ENCODE measurements around the gene MS4A7.

Gene MS4A7

DNA sequence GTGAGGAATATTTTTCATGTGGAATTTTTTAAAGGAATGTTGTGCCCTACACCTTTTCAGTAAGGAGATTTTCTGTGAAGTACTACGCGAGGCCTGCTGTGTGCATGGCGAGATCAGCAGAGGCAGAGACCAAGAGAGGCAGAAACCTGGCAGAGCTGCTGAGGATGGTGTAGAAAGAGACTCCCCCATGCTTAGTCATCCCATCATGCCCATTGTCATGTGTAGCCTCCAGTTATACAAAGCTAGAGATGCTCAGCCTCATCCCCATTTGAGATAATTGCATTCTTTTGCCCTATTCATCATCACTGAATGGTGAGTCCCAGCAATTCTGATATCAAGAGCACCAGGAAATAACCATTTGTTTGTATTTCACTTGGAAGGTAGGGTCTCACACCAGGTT, 3.0 kb upstream of the MS4A7 start:
- Histone ChIP-seq H3K9ac (ENCODE audit: low read length) (no peak overlapping the region), H3K9me3 (ENCODE audit: control insufficient read depth, low read length) (no peaks in the 10 kb centered on the region), H3K36me3 (ENCODE audit: control insufficient read depth, insufficient read depth, low read length) (no peaks in the 10 kb centered on the region), H3K4me3 (ENCODE audit: low read length) (no peak overlapping the region), H3K27me3 (ENCODE audit: control insufficient read depth, insufficient read depth, low read length) (no peaks in the 10 kb centered on the region), H3K4me1 (ENCODE audit: control insufficient read depth, insufficient read depth, low read length) (peaks cover 4% of the 10 kb centered on the region)

DNA sequence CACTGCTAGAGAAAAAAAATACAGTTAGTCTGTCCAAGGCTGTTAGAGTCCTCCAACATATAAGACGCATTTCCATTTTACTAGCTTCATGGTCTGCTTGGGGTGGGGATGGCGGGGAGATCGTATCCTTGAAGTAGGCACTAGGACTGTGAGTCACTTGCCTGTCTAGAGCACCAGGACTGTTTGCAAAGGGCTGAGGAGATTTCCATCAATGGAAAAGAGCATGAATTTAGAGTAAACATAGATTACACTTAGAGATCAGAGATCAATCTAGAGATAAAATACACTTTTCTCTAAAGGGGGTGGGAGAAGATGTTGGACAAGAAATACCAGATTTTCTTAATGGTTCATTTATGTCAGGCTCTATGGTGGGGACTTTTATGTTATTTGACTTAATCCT, 1.7 kb upstream of the MS4A7 start:
- Histone ChIP-seq H3K27me3 (ENCODE audit: control insufficient read depth, insufficient read depth, low read length) (no peaks in the 10 kb centered on the region), H3K4me3 (ENCODE audit: low read length) (no peak overlapping the region), H3K4me1 (ENCODE audit: control insufficient read depth, insufficient read depth, low read length) (no peaks in the 10 kb centered on the region), H3K9ac (ENCODE audit: low read length) (no peak overlapping the region), H3K9me3 (ENCODE audit: control insufficient read depth, low read length) (no peaks in the 10 kb centered on the region), H3K36me3 (ENCODE audit: control insufficient read depth, insufficient read depth, low read length) (no peaks in the 10 kb centered on the region)

DNA sequence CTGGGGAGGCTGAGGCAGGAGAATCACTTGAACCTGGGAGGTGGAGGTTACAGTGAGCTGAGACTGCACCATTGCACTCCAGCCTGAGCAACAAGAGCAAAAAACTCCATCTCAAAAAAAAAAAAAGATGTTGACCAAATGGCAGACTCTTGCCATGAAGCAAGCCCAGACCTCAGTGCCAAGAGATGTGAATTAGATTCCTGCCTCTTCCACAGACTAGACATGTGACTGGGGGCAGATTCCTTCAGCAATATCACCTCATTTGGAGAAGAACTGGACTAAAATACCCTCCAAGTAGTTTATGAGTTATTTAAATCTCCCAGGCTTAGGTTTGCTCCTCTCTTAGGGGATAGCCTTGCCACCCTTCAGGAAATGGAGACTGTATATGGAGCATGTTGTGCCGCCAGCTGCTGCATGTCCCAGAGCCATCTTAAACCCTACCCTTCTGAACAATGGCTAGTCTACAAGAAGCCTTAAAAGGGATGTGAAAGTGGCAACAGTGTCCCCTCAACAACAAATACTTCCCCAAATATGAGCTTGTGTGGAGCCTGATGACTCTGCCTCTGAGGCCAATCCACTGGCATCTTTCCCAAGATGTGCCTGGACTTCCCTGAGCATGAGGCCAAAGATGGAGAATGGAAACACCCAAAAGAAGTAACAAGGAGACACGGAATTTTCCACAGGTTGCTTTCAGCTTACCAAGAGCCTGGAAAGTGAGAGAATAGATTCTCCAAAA, 763 bp upstream of the MS4A7 start:
- Histone ChIP-seq H3K27me3 (ENCODE audit: control insufficient read depth, insufficient read depth, low read length) (no peaks in the 10 kb centered on the region), H3K4me1 (ENCODE audit: control insufficient read depth, insufficient read depth, low read length) (peaks cover 4% of the 10 kb centered on the region), H3K9me3 (ENCODE audit: control insufficient read depth, low read length) (no peaks in the 10 kb centered on the region), H3K9ac (ENCODE audit: low read length) (no peak overlapping the region), H3K4me3 (ENCODE audit: low read length) (no peak overlapping the region), H3K36me3 (ENCODE audit: control insufficient read depth, insufficient read depth, low read length) (no peaks in the 10 kb centered on the region)

DNA sequence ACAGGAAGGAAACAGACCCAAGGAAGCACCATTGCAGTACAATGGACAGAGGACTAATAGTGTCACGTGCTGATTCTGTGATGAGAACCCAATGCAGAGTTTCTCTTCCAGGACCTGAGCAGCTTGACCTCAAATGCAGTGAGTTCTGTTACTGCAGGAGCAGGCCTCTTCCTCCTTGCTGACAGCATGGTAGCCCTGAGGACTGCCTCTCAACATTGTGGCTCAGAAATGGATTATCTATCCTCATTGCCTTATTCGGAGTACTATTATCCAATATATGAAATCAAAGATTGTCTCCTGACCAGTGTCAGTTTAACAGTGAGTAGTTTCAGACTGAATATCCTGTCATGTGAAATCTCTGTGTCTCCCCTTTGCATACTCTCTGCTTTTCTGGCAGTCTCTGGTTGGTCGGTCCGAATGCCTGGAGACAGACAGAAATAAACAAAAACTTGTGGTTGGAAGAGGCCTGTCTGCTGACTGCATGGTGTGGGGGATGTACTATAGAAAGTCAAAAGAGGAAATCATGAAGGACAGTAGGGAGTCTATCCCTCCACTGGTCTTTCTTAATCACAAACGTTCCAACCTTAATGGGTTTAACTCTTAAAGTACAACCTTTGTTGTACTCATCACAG, 11.1 kb downstream of the MS4A7 start:
- H3K4me3 ChIP-seq (ENCODE audit: low read length) = no peak overlapping the region
- no peaks in the 10 kb centered on the region for H3K36me3 ChIP-seq (ENCODE audit: control insufficient read depth, insufficient read depth, low read length)

DNA sequence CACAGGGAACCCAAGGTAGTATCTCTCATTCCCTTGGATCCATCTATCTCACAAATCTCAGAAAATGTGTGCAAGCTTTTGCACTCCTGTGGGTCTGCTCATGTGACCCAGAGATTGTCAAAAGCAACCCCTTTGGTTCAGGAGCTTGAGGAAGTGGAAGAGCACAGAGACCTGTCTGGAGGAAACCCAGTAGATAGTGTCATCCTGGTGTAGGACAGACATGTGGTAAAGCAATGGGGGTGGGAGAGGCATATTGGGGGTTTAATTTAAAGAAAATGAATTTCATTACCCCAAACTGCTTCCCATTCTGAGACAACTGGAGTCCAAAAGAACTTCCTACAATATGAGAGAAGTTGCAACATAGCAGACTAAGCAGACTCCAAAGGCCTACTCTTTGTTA, 12.1 kb downstream of the MS4A7 start:
- no peak overlapping the region for H3K9ac ChIP-seq (ENCODE audit: low read length)
- no peaks in the 10 kb centered on the region for H3K27me3 ChIP-seq (ENCODE audit: control insufficient read depth, insufficient read depth, low read length)
- H3K36me3 ChIP-seq (ENCODE audit: control insufficient read depth, insufficient read depth, low read length) = no peaks in the 10 kb centered on the region
- H3K4me3 ChIP-seq (ENCODE audit: low read length) = no peak overlapping the region
- H3K9me3 ChIP-seq (ENCODE audit: control insufficient read depth, low read length) = no peaks in the 10 kb centered on the region
- no peaks in the 10 kb centered on the region for H3K4me1 ChIP-seq (ENCODE audit: control insufficient read depth, insufficient read depth, low read length)

More for the DNA sequence above, 11.1 kb downstream of the MS4A7 start:
- H3K4me1 ChIP-seq (ENCODE audit: control insufficient read depth, insufficient read depth, low read length) = no peaks in the 10 kb centered on the region
- no peaks in the 10 kb centered on the region for H3K27me3 ChIP-seq (ENCODE audit: control insufficient read depth, insufficient read depth, low read length)
- no peak overlapping the region for H3K9ac ChIP-seq (ENCODE audit: low read length)
- no peaks in the 10 kb centered on the region for H3K9me3 ChIP-seq (ENCODE audit: control insufficient read depth, low read length)

DNA sequence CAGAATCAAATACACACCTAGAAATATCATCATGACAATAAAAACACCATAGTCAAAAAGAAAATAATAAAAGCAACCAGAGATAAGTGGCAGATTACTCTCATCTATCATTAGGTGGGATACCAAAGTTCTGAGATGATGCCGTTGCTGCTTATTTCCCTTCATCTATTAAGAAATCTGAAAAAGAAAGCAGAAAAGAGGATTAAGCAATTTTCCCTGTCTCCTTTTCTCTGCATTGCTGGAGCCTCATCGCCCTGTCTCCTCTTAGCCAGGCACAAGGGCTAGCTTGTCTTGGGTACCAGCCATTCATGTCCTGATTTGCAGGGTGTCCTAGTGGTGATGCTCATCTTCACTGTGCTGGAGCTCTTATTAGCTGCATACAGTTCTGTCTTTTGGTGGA, 14.0 kb downstream of the MS4A7 start:
- no peak overlapping the region for H3K9ac ChIP-seq (ENCODE audit: low read length)

DNA sequence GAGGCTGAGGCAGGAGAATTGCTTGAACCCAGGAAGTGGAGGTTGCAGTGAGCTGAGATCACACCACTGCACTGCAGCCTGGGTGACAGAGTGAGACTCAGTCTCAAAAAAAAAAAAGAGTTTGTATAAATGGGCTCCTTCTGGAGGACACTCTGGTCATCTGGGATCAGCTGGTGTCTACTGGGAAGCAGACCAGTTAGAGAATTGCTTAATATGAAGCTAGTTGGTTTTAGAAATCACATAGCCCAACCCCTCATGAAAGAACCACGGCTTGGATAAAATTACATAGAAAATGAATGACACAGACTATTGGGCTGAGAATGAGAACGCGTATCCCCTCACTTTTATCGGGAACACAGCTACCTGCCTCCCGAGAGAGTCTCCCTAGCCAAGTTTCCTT, 14.7 kb downstream of the MS4A7 start:
- Histone ChIP-seq H3K4me1 (ENCODE audit: control insufficient read depth, insufficient read depth, low read length) (no peaks in the 10 kb centered on the region), H3K36me3 (ENCODE audit: control insufficient read depth, insufficient read depth, low read length) (no peaks in the 10 kb centered on the region), H3K4me3 (ENCODE audit: low read length) (no peak overlapping the region), H3K9me3 (ENCODE audit: control insufficient read depth, low read length) (no peaks in the 10 kb centered on the region), H3K27me3 (ENCODE audit: control insufficient read depth, insufficient read depth, low read length) (no peaks in the 10 kb centered on the region), H3K9ac (ENCODE audit: low read length) (no peak overlapping the region)

More for the DNA sequence above, 14.0 kb downstream of the MS4A7 start:
- H3K9me3 ChIP-seq (ENCODE audit: control insufficient read depth, low read length) = no peaks in the 10 kb centered on the region
- no peaks in the 10 kb centered on the region for H3K36me3 ChIP-seq (ENCODE audit: control insufficient read depth, insufficient read depth, low read length)
- H3K4me3 ChIP-seq (ENCODE audit: low read length) = no peak overlapping the region
- no peaks in the 10 kb centered on the region for H3K27me3 ChIP-seq (ENCODE audit: control insufficient read depth, insufficient read depth, low read length)
- no peaks in the 10 kb centered on the region for H3K4me1 ChIP-seq (ENCODE audit: control insufficient read depth, insufficient read depth, low read length)

DNA sequence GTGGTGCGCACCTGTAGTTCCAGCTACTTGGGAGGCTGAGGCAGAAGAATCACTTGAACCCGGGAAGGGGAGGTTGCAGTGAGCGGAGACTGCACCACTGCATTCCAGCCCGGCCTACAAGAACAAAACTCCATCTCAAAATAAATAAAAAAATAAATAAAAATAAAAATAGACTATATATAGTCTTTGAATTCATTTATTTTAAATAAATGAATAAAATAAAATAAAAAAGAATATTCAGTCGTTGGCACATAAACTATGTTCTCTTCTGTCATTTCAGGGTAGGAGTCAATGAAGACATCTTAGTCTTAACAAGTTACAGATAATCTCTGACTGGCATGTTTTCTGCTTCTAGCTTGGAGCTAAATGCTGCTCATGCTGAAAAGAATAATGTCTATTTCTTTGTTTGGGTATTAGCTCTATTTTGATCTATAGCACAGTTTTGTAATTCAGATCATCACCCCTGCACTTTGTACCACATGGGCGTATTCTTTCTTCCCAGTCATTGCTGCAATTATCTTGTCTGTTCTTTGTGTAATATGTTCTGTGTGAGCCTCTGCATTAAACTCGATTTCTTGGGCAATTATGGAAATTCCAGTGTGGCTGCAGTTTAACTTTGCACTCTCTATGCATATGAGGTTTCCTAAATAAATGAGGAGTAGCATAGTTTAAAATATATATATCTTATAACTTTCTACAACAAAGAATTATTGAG, 16.5 kb downstream of the MS4A7 start:
- Histone ChIP-seq H3K4me3 (ENCODE audit: low read length) (no peak overlapping the region), H3K27me3 (ENCODE audit: control insufficient read depth, insufficient read depth, low read length) (no peaks in the 10 kb centered on the region), H3K9ac (ENCODE audit: low read length) (no peak overlapping the region), H3K9me3 (ENCODE audit: control insufficient read depth, low read length) (no peaks in the 10 kb centered on the region), H3K36me3 (ENCODE audit: control insufficient read depth, insufficient read depth, low read length) (no peaks in the 10 kb centered on the region), H3K4me1 (ENCODE audit: control insufficient read depth, insufficient read depth, low read length) (no peaks in the 10 kb centered on the region)

DNA sequence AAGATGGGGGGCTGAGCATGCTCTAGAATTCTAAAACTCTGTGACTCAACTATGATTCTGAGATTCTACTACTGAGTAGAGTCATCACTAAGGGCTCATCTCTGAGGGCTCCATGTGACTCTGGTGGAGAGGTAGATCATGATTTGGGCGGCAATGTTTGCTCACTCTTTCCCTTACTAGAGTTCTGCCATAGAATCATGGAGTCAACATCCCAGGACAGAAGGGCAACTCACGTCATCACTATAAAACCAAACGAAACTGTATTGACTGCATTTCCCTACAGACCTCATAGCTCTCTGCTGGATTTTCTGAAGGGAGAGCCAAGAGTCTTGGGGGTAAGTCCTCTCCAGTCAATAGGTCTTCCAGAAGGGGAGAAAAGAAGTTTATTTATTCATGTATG, 18.1 kb downstream of the MS4A7 start, which contains the start of gene MS4A14:
TSS of gene MS4A14 (plus strand) at position 78 of the 400 bp plus-strand sequence. CDS start at position 198, 120 bp downstream.
- no peaks in the 10 kb centered on the region for H3K4me1 ChIP-seq (ENCODE audit: control insufficient read depth, insufficient read depth, low read length)
- no peaks in the 10 kb centered on the region for H3K36me3 ChIP-seq (ENCODE audit: control insufficient read depth, insufficient read depth, low read length)
- H3K27me3 ChIP-seq (ENCODE audit: control insufficient read depth, insufficient read depth, low read length) = no peaks in the 10 kb centered on the region
- H3K4me3 ChIP-seq (ENCODE audit: low read length) = no peak within 1 kb of the TSS
- H3K9me3 ChIP-seq (ENCODE audit: control insufficient read depth, low read length) = no peaks in the 10 kb centered on the region
- H3K9ac ChIP-seq (ENCODE audit: low read length) = no peak within 1 kb of the TSS

DNA sequence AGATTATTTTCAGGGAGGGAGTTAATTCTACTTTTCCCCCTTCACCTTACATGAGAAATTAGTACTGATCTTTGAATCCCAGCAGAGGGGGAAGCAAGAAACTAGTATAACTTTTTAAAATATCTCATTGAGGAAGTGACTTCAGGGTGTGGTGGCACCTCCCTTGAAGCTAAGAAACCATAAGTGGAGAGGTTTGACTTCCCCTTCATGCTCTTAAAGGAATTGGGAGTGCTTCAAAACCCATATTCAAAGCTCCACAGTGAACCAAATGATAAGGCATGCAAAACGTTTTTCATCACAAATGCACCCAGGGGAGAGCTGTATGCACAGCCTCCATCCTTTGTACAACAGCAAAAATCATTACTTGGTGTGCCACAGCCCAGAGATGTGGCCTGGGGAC, 18.5 kb downstream of the MS4A7 start:
- Histone ChIP-seq H3K9me3 (ENCODE audit: control insufficient read depth, low read length) (no peaks in the 10 kb centered on the region), H3K9ac (ENCODE audit: low read length) (no peak overlapping the region), H3K27me3 (ENCODE audit: control insufficient read depth, insufficient read depth, low read length) (no peaks in the 10 kb centered on the region), H3K4me3 (ENCODE audit: low read length) (no peak overlapping the region), H3K36me3 (ENCODE audit: control insufficient read depth, insufficient read depth, low read length) (no peaks in the 10 kb centered on the region), H3K4me1 (ENCODE audit: control insufficient read depth, insufficient read depth, low read length) (no peaks in the 10 kb centered on the region)

DNA sequence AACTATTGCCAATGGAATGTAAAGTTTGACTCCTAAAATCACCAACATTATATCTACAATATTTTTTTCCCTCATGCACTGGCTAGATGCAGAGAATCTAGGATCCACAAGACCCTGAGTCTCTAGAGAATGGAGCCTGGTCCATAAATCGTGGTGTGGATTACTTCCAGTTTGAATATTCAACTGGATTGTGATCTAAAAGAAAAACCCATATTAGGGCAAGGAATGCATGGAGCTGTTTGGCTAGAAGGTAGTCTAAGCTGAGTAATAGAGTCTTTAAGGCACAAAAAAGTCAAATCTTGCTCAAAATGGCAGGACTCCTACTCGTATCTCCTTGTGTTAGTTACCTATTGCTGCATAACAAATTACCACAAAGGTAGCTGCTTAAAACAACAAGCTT, 41.7 kb downstream of the MS4A7 start:
- H3K4me3 ChIP-seq (ENCODE audit: low read length) = no peak overlapping the region
- no peaks in the 10 kb centered on the region for H3K36me3 ChIP-seq (ENCODE audit: control insufficient read depth, insufficient read depth, low read length)
- H3K27me3 ChIP-seq (ENCODE audit: control insufficient read depth, insufficient read depth, low read length) = no peaks in the 10 kb centered on the region
- no peak overlapping the region for H3K9ac ChIP-seq (ENCODE audit: low read length)
- no peaks in the 10 kb centered on the region for H3K9me3 ChIP-seq (ENCODE audit: control insufficient read depth, low read length)
- no peaks in the 10 kb centered on the region for H3K4me1 ChIP-seq (ENCODE audit: control insufficient read depth, insufficient read depth, low read length)

DNA sequence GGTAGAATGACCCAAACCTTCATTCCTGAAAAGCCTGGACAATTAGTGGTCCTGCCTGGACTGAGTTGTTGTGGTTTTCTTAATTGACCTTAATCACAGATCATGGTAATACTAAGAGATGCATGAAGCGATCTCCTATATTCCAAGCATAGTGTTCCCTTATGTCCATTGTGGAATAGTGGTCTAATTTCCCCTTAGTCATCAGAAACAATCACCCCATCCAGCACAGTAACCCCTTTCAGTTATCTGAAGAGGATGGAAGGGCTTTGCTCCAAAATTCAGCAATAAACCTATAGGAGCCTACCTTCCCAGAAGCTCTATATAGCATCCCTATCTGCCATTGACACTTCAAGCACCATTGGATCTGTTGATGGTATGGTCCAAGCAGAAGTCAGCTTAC, 44.3 kb downstream of the MS4A7 start:
- Histone ChIP-seq H3K27me3 (ENCODE audit: control insufficient read depth, insufficient read depth, low read length) (no peaks in the 10 kb centered on the region), H3K4me3 (ENCODE audit: low read length) (no peak overlapping the region), H3K4me1 (ENCODE audit: control insufficient read depth, insufficient read depth, low read length) (no peaks in the 10 kb centered on the region), H3K36me3 (ENCODE audit: control insufficient read depth, insufficient read depth, low read length) (no peaks in the 10 kb centered on the region), H3K9ac (ENCODE audit: low read length) (no peak overlapping the region), H3K9me3 (ENCODE audit: control insufficient read depth, low read length) (no peaks in the 10 kb centered on the region)
